GM06990 (cell line): Measurements from ENCODE around the gene TSPAN9.

ENCODE experiments used
- DNase-seq: peaks from one replicate; pipeline ENCODE4 v3.0.0-alpha.2; 2011; ENCODE audit not compliant: insufficient read length; ENCODE audit errors: extremely low read depth
- H3K27me3 ChIP-seq: replicated peaks from 2 replicates; pipeline ENCODE4 v1.6.0; 2011; ENCODE audit warnings: low read length; ENCODE audit not compliant: control insufficient read depth, insufficient read depth
- H3K36me3 ChIP-seq: 2 replicates; pipeline ENCODE4 v1.5.1; 2011; ENCODE audit warnings: low read length; ENCODE audit not compliant: control insufficient read depth, insufficient read depth
- H3K4me3 ChIP-seq: replicated peaks from 2 replicates; pipeline ENCODE4 v1.5.1; 2011; ENCODE audit warnings: low read depth, mild to moderate bottlenecking, control low read depth, low read length
- TF ChIP-seq, protein P1 (sequence below): IDR thresholded peaks from 2 replicates; pipeline ENCODE4 v1.5.1; 2011; ENCODE audit warnings: low read length, control low read depth, mild to moderate bottlenecking, inconsistent platforms; ENCODE audit not compliant: insufficient read depth, poor library complexity, severe bottlenecking

The TSPAN9 gene

GRCh38 chr12:3203713-3204112, 126.5 kb downstream of the TSPAN9 start:
- DNase-seq = no peak
- Histone ChIP-seq H3K27me3 (no peaks in the 10 kb centered on the region; the same call in 1 of the 2 replicates), H3K36me3 (no peaks in the 10 kb centered on the region), H3K4me3 (no peak overlapping the region)
- TF ChIP-seq, protein P1, sequence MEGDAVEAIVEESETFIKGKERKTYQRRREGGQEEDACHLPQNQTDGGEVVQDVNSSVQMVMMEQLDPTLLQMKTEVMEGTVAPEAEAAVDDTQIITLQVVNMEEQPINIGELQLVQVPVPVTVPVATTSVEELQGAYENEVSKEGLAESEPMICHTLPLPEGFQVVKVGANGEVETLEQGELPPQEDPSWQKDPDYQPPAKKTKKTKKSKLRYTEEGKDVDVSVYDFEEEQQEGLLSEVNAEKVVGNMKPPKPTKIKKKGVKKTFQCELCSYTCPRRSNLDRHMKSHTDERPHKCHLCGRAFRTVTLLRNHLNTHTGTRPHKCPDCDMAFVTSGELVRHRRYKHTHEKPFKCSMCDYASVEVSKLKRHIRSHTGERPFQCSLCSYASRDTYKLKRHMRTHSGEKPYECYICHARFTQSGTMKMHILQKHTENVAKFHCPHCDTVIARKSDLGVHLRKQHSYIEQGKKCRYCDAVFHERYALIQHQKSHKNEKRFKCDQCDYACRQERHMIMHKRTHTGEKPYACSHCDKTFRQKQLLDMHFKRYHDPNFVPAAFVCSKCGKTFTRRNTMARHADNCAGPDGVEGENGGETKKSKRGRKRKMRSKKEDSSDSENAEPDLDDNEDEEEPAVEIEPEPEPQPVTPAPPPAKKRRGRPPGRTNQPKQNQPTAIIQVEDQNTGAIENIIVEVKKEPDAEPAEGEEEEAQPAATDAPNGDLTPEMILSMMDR = no peak

DNA sequence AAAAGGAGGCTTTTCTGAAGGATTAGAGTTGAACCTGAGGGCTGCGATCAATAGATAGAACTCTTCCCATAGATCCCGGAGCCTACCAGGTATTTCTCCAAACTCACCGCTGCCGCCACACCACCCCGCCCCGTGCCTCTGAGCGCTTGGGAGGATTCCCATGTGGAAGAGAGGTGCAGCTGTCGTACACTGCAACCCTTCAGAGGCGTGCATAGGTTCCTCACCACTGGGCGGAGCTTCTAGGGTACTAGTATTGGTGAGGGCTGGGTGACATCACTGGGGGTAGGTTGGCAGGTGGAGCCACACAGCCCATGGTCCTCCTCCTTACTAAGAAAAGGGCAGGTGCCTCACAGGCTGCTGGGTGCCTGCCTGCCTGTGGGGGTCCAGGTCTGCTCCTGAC, 127.0 kb downstream of the TSPAN9 start:
- DNase-seq = no peak
- Histone ChIP-seq H3K4me3 (no peak overlapping the region), H3K27me3 (no peaks in the 10 kb centered on the region; the same call in 1 of the 2 replicates), H3K36me3 (no peaks in the 10 kb centered on the region)
- TF ChIP-seq, protein P1 = no peak

DNA sequence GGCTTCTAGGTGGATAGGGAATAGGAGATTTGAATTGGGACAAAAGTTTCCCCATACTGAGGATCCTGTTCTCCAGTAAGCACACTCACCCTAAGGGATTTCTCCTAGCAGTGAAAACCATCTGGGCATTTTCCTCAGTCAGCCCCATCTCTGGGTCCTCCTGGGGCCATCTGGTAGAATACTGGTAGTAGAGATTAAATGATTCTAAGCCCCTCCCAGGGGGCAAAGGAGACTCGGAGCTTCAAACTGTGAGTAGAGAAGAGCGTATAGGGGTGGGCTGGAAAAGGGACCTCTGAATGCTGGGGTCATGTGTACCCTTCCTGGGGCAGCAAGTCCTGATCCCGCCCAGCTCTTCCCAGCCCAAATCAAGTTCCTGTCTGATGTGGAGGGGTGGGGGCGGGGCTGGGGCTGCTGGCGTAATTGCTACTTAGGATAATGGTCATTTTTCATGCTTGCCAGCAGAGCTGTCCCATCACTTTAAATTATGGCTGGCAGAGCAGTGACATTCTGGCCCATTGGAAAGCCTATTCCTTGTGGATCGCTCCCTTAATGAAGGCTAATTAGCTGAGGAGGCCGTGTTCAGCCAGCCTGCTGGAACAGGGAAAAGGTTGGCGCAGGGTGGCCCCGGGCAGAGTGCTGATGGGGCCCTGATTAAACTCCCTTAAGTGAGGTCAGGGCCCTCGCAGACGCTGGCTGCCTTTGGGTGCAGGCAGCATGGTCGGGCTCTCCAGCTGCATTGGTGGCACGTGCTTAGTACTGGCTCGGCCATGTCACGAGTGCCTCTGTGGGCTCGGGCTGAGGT, 127.8 kb downstream of the TSPAN9 start:
- Histone ChIP-seq H3K4me3 (no peak overlapping the region), H3K27me3 (no peaks in the 10 kb centered on the region; the same call in 1 of the 2 replicates), H3K36me3 (no peaks in the 10 kb centered on the region)
- TF ChIP-seq, protein P1 = no peak
- no peak for DNase-seq

DNA sequence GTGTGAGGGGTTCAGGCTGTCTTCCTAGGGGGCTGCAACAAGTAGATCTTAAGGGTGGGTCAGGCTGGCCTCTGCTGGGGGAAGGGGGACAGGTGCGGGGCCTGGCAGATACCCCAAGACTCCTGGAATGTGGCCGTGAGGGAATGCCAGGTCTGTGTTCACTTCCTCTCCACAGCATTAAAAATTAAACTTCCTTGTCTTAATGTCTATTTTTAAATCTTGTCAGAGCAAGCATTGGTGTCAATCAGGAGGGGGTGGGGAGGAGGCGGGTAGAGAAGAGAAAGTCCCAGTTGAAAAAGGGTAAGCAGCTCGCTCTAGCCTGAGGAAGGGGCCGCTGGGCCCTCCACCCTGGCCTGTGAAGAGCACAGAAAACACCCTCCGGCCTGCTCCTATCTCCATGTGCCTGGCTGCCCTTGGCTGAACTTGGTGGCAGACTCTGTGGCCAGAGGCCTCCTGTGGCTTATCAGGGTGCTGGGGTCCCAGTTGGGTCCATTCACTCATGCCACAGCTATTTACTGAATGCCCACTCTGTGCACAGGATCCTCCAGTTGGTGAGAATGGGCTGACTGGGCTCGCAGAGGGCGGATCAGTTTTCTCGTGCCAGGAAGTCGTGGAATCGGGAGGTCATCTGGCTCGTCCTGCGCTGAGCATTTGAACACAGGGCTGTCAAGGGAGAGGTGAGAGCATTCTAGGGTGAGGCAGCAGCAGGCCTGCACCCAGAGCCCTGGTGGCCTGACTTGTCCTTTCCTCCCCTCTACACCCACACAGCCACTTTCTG, 128.8 kb downstream of the TSPAN9 start:
- H3K27me3 ChIP-seq = no peaks in the 10 kb centered on the region; the same call in 1 of the 2 replicates
- DNase-seq = no peak
- no peak overlapping the region for H3K4me3 ChIP-seq
- TF ChIP-seq, protein P1 = no peak
- H3K36me3 ChIP-seq = no peaks in the 10 kb centered on the region

GRCh38 chr12:3206536-3207072, 129.4 kb downstream of the TSPAN9 start:
- Histone ChIP-seq H3K4me3 (no peak overlapping the region), H3K27me3 (no peaks in the 10 kb centered on the region; the same call in 1 of the 2 replicates), H3K36me3 (no peaks in the 10 kb centered on the region)
- no peak for DNase-seq
- TF ChIP-seq, protein P1 = no peak
